AML-193 (cell line): ENCODE data around the gene PRICKLE3.
"Not testable (repeated sequence)": the region's sequence is repeated elsewhere in the genome, so short reads cannot be mapped to it uniquely, and the experiment has no call there.

Source experiments
- DNase-seq, 2 experiments: peaks; one replicate each; lab custom pipeline; 2025; lab: John Stamatoyannopoulos, UW

The PRICKLE3 gene

GRCh38 chrX:49179358-49179757 lies 6.8 kb downstream of the PRICKLE3 start:
- DNase-seq = no peak

- DNase-seq = no peak
Measured at GRCh38 chrX:49178537-49178936, 7.6 kb downstream of the PRICKLE3 start.

GRCh38 chrX:49177873-49178480 lies 8.2 kb downstream of the PRICKLE3 start:
- no peak for DNase-seq

GRCh38 chrX:49177338-49177833 lies 8.8 kb downstream of the PRICKLE3 start:
- peak; percentile 20 to 24 for DNase-seq

- peak; percentile 18 to 43 for DNase-seq
Measured at GRCh38 chrX:49176421-49177326, 9.5 kb downstream of the PRICKLE3 start.

- no peak for DNase-seq
Measured at GRCh38 chrX:49175435-49176274, 10.5 kb downstream of the PRICKLE3 start.

GRCh38 chrX:49174723-49175122 lies 11.4 kb downstream of the PRICKLE3 start:
- DNase-seq = no peak

GRCh38 chrX:49173544-49173943 lies 12.6 kb downstream of the PRICKLE3 start:
- not testable (repeated sequence) for DNase-seq

- DNase-seq = peak; percentile 71 to 72
Measured at GRCh38 chrX:49172280-49172780, 13.8 kb downstream of the PRICKLE3 start.

- peak in 1 of 2 experiments; percentile 1 for DNase-seq
Measured at GRCh38 chrX:49171752-49172279, 14.4 kb downstream of the PRICKLE3 start, which contains the start of gene PLP2. Gene PLP2 (plus strand): TSS chrX:49171898. CDS start chrX:49172001, 103 bp downstream.

GRCh38 chrX:49167740-49168108 lies 18.4 kb downstream of the PRICKLE3 start:
- DNase-seq = no peak

GRCh38 chrX:49166914-49167739 lies 19.0 kb downstream of the PRICKLE3 start:
- peak; percentile 80 to 84 for DNase-seq

GRCh38 chrX:49165901-49166881 lies 20.0 kb downstream of the PRICKLE3 start:
- peak; percentile 49 to 54 for DNase-seq

- no peak for DNase-seq
Measured at GRCh38 chrX:49164589-49165360, 21.4 kb downstream of the PRICKLE3 start.

GRCh38 chrX:49163555-49164419 lies 22.4 kb downstream of the PRICKLE3 start:
- DNase-seq = peak; percentile 46 to 52

- no peak for DNase-seq
Measured at GRCh38 chrX:49162620-49163019, 23.6 kb downstream of the PRICKLE3 start, which contains the start of gene MAGIX. Gene MAGIX (plus strand): TSS chrX:49162758. CDS start chrX:49162890, 132 bp downstream.

- DNase-seq = no peak
Measured at GRCh38 chrX:49161632-49162031, 24.5 kb downstream of the PRICKLE3 start.

GRCh38 chrX:49160908-49161307 lies 25.3 kb downstream of the PRICKLE3 start:
- DNase-seq = no peak
